ENCODE measurements around the gene PSME3IP1.
"Not testable (repeated sequence)": the region's sequence is repeated elsewhere in the genome, so short reads cannot be mapped to it uniquely, and the experiment has no call there.

Gene PSME3IP1

DNA sequence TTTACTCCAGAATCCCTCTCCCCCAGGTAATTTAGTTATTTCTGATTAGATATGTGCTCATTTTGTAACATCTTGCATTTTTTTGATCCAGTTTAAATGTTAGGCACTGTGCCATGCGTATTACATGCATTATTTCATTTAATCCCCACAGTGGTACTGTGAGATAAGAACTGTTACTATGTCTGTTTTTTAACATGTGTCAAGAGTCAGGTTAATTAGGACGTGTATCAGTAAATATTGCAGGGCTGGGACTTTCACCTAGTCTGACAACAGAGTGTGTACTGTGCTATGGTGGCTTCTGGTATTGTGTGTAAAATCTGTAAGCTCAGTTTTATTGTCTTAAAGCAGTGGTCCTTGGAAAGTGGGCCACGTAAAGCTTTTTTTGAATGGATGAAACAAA lies 10.9 kb upstream of the PSME3IP1 start:
- Histone ChIP-seq H3K27me3 (no peaks in the 10 kb centered on the region), H3K9ac (no peak overlapping the region), H3K9me3 (peaks cover 15% of the 10 kb centered on the region), H3K4me1 (no peaks in the 10 kb centered on the region), H4K20me1 (peaks cover 61% of the 10 kb centered on the region), H3K27ac (no peak overlapping the region), H3K4me2 (no peak overlapping the region), H3K4me3 (no peak overlapping the region), H3K36me3 (peaks cover 45% of the 10 kb centered on the region)
- no peak for TF ChIP-seq Cebpa-rat (IDR thresholded peaks at IDR 0.05)

- Histone ChIP-seq H3K4me1 (no peaks in the 10 kb centered on the region), H3K9me3 (peaks cover 15% of the 10 kb centered on the region), H4K20me1 (peaks cover 66% of the 10 kb centered on the region), H3K4me3 (no peak overlapping the region), H3K27me3 (no peaks in the 10 kb centered on the region), H3K4me2 (no peak overlapping the region), H3K27ac (no peak overlapping the region), H3K36me3 (peaks cover 45% of the 10 kb centered on the region), H3K9ac (no peak overlapping the region)
- TF ChIP-seq Cebpa-rat (IDR thresholded peaks at IDR 0.05), result no peak
Observed at GRCh38 chr16:57196286-57196685, 10.4 kb upstream of the PSME3IP1 start.

DNA sequence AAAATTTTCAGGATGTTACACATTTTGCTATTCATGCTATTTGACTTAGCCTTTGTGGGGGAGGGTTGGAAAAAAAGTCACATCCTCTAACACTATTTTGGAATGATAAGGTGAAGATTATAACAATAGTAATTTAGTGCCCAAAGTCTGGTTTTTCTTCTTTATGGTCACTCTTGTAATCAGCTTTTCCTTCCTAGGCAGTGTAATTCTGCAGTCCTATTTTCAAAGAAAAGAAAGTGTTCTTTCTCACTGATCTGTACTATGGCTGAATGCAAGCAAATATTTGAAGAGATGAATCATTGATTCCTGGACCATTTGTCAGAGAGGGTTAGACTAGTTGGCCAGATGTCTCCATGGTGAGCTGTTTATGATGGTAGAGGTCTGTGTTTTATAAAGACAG lies 8.7 kb upstream of the PSME3IP1 start:
- Histone ChIP-seq H3K36me3 (peaks cover 54% of the 10 kb centered on the region), H3K27ac (no peak overlapping the region), H3K27me3 (no peaks in the 10 kb centered on the region), H3K4me1 (no peaks in the 10 kb centered on the region), H3K9ac (no peak overlapping the region), H4K20me1 (peaks cover 83% of the 10 kb centered on the region), H3K9me3 (peaks cover 13% of the 10 kb centered on the region), H3K4me2 (no peak overlapping the region), H3K4me3 (no peak overlapping the region)
- TF ChIP-seq Cebpa-rat (IDR thresholded peaks at IDR 0.05), result no peak

GRCh38 chr16:57192720-57193486 lies 7.1 kb upstream of the PSME3IP1 start:
- Histone ChIP-seq H3K4me1 (peaks cover 8% of the 10 kb centered on the region), H4K20me1 (peaks cover 98% of the 10 kb centered on the region), H3K4me2 (no peak overlapping the region), H3K4me3 (no peak overlapping the region), H3K36me3 (peaks cover 43% of the 10 kb centered on the region), H3K9ac (no peak overlapping the region), H3K27me3 (no peaks in the 10 kb centered on the region), H3K27ac (no peak overlapping the region), H3K9me3 (peaks cover 3% of the 10 kb centered on the region; the same call in 1 of the 2 replicates)
- TF ChIP-seq Cebpa-rat (IDR thresholded peaks at IDR 0.05), result no peak

GRCh38 chr16:57192146-57192545 lies 6.3 kb upstream of the PSME3IP1 start:
- peaks cover 99% of the 10 kb centered on the region for H4K20me1 ChIP-seq
- TF ChIP-seq Cebpa-rat (IDR thresholded peaks at IDR 0.05), result no peak
- peaks cover 16% of the 10 kb centered on the region for H3K4me1 ChIP-seq
- peaks cover 37% of the 10 kb centered on the region for H3K36me3 ChIP-seq
- no peak overlapping the region for H3K4me3 ChIP-seq
- no peak overlapping the region for H3K27ac ChIP-seq
- no peak overlapping the region for H3K4me2 ChIP-seq
- no peaks in the 10 kb centered on the region for H3K27me3 ChIP-seq
- H3K9me3 ChIP-seq, result no peaks in the 10 kb centered on the region
- no peak overlapping the region for H3K9ac ChIP-seq

GRCh38 chr16:57191056-57191571 lies 5.3 kb upstream of the PSME3IP1 start:
- Histone ChIP-seq H3K36me3 (peaks cover 32% of the 10 kb centered on the region), H3K4me1 (peaks cover 16% of the 10 kb centered on the region), H3K4me2 (no peak overlapping the region), H3K9me3 (no peaks in the 10 kb centered on the region), H3K27me3 (no peaks in the 10 kb centered on the region), H3K27ac (no peak overlapping the region), H3K4me3 (no peak overlapping the region), H3K9ac (no peak overlapping the region), H4K20me1 (peaks cover 92% of the 10 kb centered on the region)
- no peak for TF ChIP-seq Cebpa-rat (IDR thresholded peaks at IDR 0.05)

GRCh38 chr16:57190136-57190535 lies 4.3 kb upstream of the PSME3IP1 start:
- Histone ChIP-seq H3K36me3 (peaks cover 25% of the 10 kb centered on the region), H3K4me1 (peaks cover 17% of the 10 kb centered on the region), H3K9ac (no peak overlapping the region), H3K27me3 (no peaks in the 10 kb centered on the region), H3K27ac (no peak overlapping the region), H4K20me1 (peaks cover 82% of the 10 kb centered on the region), H3K9me3 (no peaks in the 10 kb centered on the region), H3K4me2 (no peak overlapping the region), H3K4me3 (no peak overlapping the region)
- no peak for TF ChIP-seq Cebpa-rat (IDR thresholded peaks at IDR 0.05)

DNA sequence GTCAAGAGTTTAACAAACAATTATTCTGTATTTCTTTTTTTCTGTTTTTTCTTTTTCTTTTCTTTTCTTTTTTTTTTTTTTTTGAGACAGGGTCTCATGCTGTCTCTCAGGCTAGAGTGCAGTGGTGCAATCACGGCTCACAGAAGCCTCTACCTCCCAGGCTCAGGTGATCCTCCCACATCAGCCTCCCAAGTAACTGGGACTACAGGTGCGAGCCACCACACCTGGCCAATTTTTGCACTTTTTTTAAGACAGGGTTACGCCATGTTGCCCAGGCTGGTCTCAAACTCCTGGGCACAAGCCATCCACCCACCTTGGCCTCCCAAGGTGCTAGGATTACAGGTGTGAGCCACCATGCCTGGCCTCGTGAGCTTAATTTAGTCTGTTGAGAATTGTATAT lies 3.7 kb upstream of the PSME3IP1 start:
- peaks cover 23% of the 10 kb centered on the region for H3K4me1 ChIP-seq
- not testable (repeated sequence) for H3K27ac ChIP-seq, H3K9me3 ChIP-seq, H3K4me2 ChIP-seq, H3K9ac ChIP-seq, H3K27me3 ChIP-seq, H3K4me3 ChIP-seq
- H3K36me3 ChIP-seq, result peaks cover 20% of the 10 kb centered on the region
- H4K20me1 ChIP-seq, result peaks cover 76% of the 10 kb centered on the region

DNA sequence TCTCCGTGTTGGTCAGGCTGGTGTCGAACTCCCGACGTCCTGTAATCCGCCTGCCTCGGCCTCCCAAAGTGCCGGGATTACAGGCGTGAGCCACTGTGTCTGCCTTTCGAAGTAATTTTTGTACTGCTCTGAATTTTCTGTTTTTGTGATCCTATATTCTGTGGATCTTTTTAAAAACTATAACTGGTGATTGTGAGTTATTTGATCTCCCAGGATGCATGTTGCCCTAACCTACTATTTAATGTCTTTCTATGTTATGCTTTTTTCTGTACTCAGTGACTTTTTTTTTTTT lies 2.8 kb upstream of the PSME3IP1 start:
- Histone ChIP-seq H3K9ac (no peak overlapping the region), H3K36me3 (peaks cover 17% of the 10 kb centered on the region), H3K4me1 (peaks cover 32% of the 10 kb centered on the region), H4K20me1 (peaks cover 68% of the 10 kb centered on the region), H3K4me2 (peak overlapping the region; percentile 92; the same call in 1 of the 2 replicates), H3K9me3 (no peaks in the 10 kb centered on the region), H3K4me3 (no peak overlapping the region), H3K27me3 (no peaks in the 10 kb centered on the region), H3K27ac (no peak overlapping the region)
- TF ChIP-seq Cebpa-rat (IDR thresholded peaks at IDR 0.05), result no peak

GRCh38 chr16:57187902-57188710 lies 2.3 kb upstream of the PSME3IP1 start:
- H3K4me3 ChIP-seq, result peak overlapping the region; percentile 98
- H3K27ac ChIP-seq, H3K27me3 ChIP-seq, H3K9me3 ChIP-seq: not testable (repeated sequence)
- H3K36me3 ChIP-seq, result peaks cover 13% of the 10 kb centered on the region
- peak overlapping the region; percentile 92 for H3K4me2 ChIP-seq
- peak overlapping the region; percentile 93 for H3K9ac ChIP-seq
- H3K4me1 ChIP-seq, result peaks cover 37% of the 10 kb centered on the region
- peaks cover 62% of the 10 kb centered on the region for H4K20me1 ChIP-seq

Measured in BLaER1 (cell line).